CD4-positive, CD25-positive, alpha-beta regulatory T cell (primary cell): ENCODE data around the gene GLIPR2. TPM values are rescaled to one million over a fixed set of nuclear protein-coding genes. Genes with fewer than 3 reads are reported as not detected.
"Not testable (repeated sequence)": the region's sequence is repeated elsewhere in the genome, so short reads cannot be mapped to it uniquely, and the experiment has no call there.

Experiments used
- ATAC-seq, 2 donors: fragments of 150-1000 bp; cut with Tn5 transposase; one replicate each; pipeline ENCODE4 v1.10.0; 2021; ENCODE audit warnings: low read depth in 2 of 2, moderate number of reproducible peaks in 2 of 2, moderate library complexity in 1 of 2
- DNase-seq, 3 donors: peaks; one replicate each; pipeline versions ENCODE4 v3.0.0 to v3.0.0-alpha.2; 2012 to 2022; ENCODE audit warnings: mixed read lengths in 1 of 3
- H3K27ac ChIP-seq: one replicate; pipeline ENCODE4 v1.7.0; 2013; ENCODE audit warnings: mild to moderate bottlenecking, low read length; ENCODE audit not compliant: insufficient read depth, poor library complexity, severe bottlenecking
- H3K27me3 ChIP-seq: one replicate; pipeline ENCODE4 v1.7.0; 2013; ENCODE audit warnings: low read length; ENCODE audit not compliant: control insufficient read depth, insufficient read depth
- H3K36me3 ChIP-seq: one replicate; pipeline ENCODE4 v1.7.0; 2013; ENCODE audit warnings: mild to moderate bottlenecking, low read length, moderate library complexity; ENCODE audit not compliant: control insufficient read depth, insufficient read depth
- H3K4me1 ChIP-seq: 2 replicates; pipeline ENCODE4 v1.7.0; 2013; ENCODE audit warnings: mild to moderate bottlenecking, low read length; ENCODE audit not compliant: insufficient read depth, control insufficient read depth, poor library complexity, severe bottlenecking
- H3K4me3 ChIP-seq: one replicate; pipeline ENCODE4 v1.7.0; 2013; ENCODE audit warnings: low read depth, mild to moderate bottlenecking, low read length, moderate library complexity
- H3K9me3 ChIP-seq, 2 experiments: 1 replicate in 1 of 2; 2 replicates in 1 of 2; pipeline ENCODE4 v1.7.0; 2013; ENCODE audit warnings: low read length in 2 of 2, mild to moderate bottlenecking in 1 of 2, moderate library complexity in 1 of 2; ENCODE audit not compliant: control insufficient read depth in 2 of 2
- H3K27ac Mint-ChIP-seq, 3 donors: one replicate each; pipeline ENCODE4 v1.8.0; 2020 to 2022; ENCODE audit warnings: mild to moderate bottlenecking in 3 of 3, mixed read lengths in 3 of 3, moderate library complexity in 2 of 3
- H3K27me3 Mint-ChIP-seq: one replicate; pipeline ENCODE4 v1.8.0; 2022; ENCODE audit warnings: mild to moderate bottlenecking, mixed read lengths
- H3K36me3 Mint-ChIP-seq: one replicate; pipeline ENCODE4 v1.8.0; 2020; ENCODE audit warnings: mixed read lengths
- H3K4me1 Mint-ChIP-seq, 4 donors: one replicate each; pipeline ENCODE4 v1.8.0; 2020 to 2022; ENCODE audit warnings: mixed read lengths in 4 of 4, mild to moderate bottlenecking in 1 of 4
- H3K4me3 Mint-ChIP-seq, 4 donors: one replicate each; pipeline ENCODE4 v1.8.0; 2020 to 2022; ENCODE audit warnings: mild to moderate bottlenecking in 4 of 4, mixed read lengths in 4 of 4, moderate library complexity in 3 of 4
- H3K9me3 Mint-ChIP-seq, 7 donors: one replicate each; pipeline ENCODE4 v1.8.0; 2020 to 2022; ENCODE audit warnings: mixed read lengths in 7 of 7, mild to moderate bottlenecking in 3 of 7, moderate library complexity in 2 of 7
- polyA plus RNA-seq, 4 donors: library from polyadenylated mRNA; unstranded; fragments of 300-500 nt; fragmentation: Illumina TruSeq; gene quantifications; one replicate each; pipeline ENCODE4 v1.2.3, GENCODE V29; 2021
- total RNA-seq: library from RNA; stranded (reverse); gene quantifications from one replicate; pipeline ENCODE4 v1.2.3, GENCODE V29; 2022

The GLIPR2 gene, protein sequence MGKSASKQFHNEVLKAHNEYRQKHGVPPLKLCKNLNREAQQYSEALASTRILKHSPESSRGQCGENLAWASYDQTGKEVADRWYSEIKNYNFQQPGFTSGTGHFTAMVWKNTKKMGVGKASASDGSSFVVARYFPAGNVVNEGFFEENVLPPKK
- total RNA-seq (55.7 TPM), polyA plus RNA-seq (100 to 1,000 TPM; 106 to 175 (median 139) TPM)

DNA sequence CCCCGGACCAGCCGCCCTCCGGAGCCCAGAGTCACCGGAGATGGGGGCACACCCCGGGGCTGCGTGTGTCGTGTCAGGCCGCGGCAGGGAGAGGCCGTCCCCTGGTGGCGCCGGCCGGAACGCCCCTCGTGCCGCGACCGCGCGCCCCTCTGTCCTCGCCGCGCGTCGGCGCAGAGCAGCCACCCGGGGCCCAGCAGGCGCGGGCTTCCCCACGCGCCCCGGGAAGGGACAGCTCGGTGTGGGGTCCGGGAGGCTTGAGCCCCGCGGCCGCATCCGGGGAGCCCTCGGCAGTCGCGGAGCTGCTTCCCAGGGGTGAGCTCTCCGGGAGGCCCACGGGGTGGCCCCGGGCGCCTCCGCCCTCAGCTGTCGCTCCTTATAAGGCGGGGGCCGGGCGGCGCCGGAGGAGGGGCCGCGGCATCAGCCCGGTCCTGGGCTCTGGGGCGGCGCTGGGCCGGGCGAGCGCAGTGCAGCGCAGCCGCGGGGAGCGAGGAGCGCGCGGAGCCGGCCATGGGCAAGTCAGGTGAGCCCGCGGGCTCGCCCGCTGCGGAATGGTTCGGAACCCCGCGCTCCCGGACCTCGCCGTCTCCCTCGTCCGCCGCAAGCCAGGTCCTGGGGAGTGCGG is at the start of gene GLIPR2:
TSS of gene GLIPR2 (plus strand) at position 462 of the 622 bp plus-strand sequence. CDS start at position 508, 46 bp downstream.
- H3K27me3 ChIP-seq: no peaks in the 10 kb centered on the region
- no peaks in the 10 kb centered on the region for H3K36me3 Mint-ChIP-seq
- H3K4me1 ChIP-seq: peaks cover 52% of the 10 kb centered on the region
- H3K4me3 Mint-ChIP-seq: peak within 1 kb of the TSS; percentile 98 to 99 (median 98)
- H3K27ac Mint-ChIP-seq: peak within 1 kb of the TSS; percentile 94 to 99 (median 95)
- peaks cover 5 to 55% (median 42%) of the 10 kb centered on the region in 4 donors for H3K4me1 Mint-ChIP-seq
- ATAC-seq (peak; percentile 96 to 97), DNase-seq (peak; percentile 73 to 86 (median 79))
- peak within 1 kb of the TSS; percentile 71 for H3K27ac ChIP-seq
- H3K4me3 ChIP-seq: peak within 1 kb of the TSS; percentile 78
- H3K9me3 Mint-ChIP-seq: no peaks in the 10 kb centered on the region
- H3K27me3 Mint-ChIP-seq: peaks cover 6% of the 10 kb centered on the region
- H3K36me3 ChIP-seq: no peaks in the 10 kb centered on the region
- H3K9me3 ChIP-seq: no peaks in the 10 kb centered on the region

GRCh38 chr9:36087054-36087453 is 49.5 kb upstream of the GLIPR2 start:
- not testable (repeated sequence) for H3K36me3 ChIP-seq, H3K4me1 Mint-ChIP-seq, DNase-seq, H3K27ac ChIP-seq, H3K27ac Mint-ChIP-seq, H3K4me3 Mint-ChIP-seq, H3K9me3 ChIP-seq, H3K4me3 ChIP-seq, H3K27me3 Mint-ChIP-seq, H3K9me3 Mint-ChIP-seq, H3K27me3 ChIP-seq, ATAC-seq, H3K4me1 ChIP-seq
- H3K36me3 Mint-ChIP-seq: peaks cover 29% of the 10 kb centered on the region

- peaks cover 3% of the 10 kb centered on the region for H3K4me1 ChIP-seq
Observed at GRCh38 chr9:36088020-36088419, 48.5 kb upstream of the GLIPR2 start.

DNA sequence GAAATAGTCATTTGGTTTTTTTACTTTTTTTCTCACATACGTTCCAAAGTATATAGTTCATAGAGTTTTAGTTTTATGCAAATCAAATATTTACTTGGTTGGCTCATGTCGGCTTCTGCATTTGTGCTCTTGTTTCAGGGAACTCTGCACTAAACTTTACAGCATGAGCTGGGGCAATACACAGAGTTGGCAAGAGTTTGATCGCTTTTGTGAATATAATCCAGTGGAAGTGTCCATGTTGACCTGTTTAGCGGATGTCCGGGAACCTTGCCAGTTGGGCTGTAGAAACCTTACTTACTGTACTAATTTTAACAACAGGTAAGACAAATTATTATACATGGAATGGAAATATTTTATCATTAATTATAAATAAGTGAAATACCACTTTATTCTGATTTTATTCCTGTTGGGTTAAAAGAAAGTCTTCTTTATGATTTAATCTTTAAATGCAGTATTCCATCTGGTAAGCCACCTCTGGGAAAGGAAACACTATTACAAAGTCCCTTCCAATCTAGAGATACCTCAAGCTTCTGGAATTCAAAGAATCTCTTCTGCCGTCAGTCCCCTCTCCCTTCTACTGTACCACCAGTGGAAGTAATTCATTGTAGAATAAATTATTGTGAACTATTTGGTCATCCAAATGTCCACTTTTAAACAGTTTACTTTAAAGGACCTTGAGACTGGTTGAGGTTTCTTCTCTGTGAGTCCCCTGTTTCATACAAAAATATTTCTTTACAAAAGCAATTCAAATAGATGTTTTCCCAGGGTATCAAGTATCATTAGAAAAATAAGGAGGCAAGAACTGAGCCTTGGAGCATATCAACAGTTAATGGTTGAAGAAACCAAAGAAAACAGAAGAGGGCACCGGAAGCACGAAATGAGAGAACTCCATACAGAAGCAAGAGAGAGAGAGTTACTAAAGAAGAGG is 45.2 kb upstream of the GLIPR2 start:
- peaks cover 18% of the 10 kb centered on the region for H3K36me3 Mint-ChIP-seq
- no peaks in the 10 kb centered on the region for H3K27me3 Mint-ChIP-seq
- H3K4me3 Mint-ChIP-seq: peak overlapping the region in 2 of 4 donors; percentile 35 to 39
- no peak for DNase-seq
- no peak for ATAC-seq
- Histone ChIP-seq H3K27ac (no peak overlapping the region), H3K9me3 (no peaks in the 10 kb centered on the region), H3K4me1 (peaks cover 3% of the 10 kb centered on the region), H3K27me3 (no peaks in the 10 kb centered on the region), H3K36me3 (no peaks in the 10 kb centered on the region), H3K4me3 (no peak overlapping the region)
- H3K9me3 Mint-ChIP-seq: no peaks in the 10 kb centered on the region
- peaks cover 7 to 16% (median 12%) of the 10 kb centered on the region in 4 donors for H3K4me1 Mint-ChIP-seq
- peak overlapping the region; percentile 60 to 97 (median 74) for H3K27ac Mint-ChIP-seq

More at GRCh38 chr9:36088020-36088419, 48.5 kb upstream of the GLIPR2 start:
- H3K4me3 ChIP-seq: no peak overlapping the region
- no peaks in the 10 kb centered on the region for H3K27me3 ChIP-seq
- Mint-ChIP-seq H3K4me1 (peaks cover 6 to 14% (median 10%) of the 10 kb centered on the region in 4 donors), H3K27ac (no peak overlapping the region), H3K9me3 (no peaks in the 10 kb centered on the region), H3K27me3 (no peaks in the 10 kb centered on the region), H3K36me3 (peaks cover 25% of the 10 kb centered on the region), H3K4me3 (no peak overlapping the region)
- H3K27ac ChIP-seq: no peak overlapping the region
- DNase-seq: no peak
- ATAC-seq: no peak
- no peaks in the 10 kb centered on the region for H3K9me3 ChIP-seq
- H3K36me3 ChIP-seq: no peaks in the 10 kb centered on the region

DNA sequence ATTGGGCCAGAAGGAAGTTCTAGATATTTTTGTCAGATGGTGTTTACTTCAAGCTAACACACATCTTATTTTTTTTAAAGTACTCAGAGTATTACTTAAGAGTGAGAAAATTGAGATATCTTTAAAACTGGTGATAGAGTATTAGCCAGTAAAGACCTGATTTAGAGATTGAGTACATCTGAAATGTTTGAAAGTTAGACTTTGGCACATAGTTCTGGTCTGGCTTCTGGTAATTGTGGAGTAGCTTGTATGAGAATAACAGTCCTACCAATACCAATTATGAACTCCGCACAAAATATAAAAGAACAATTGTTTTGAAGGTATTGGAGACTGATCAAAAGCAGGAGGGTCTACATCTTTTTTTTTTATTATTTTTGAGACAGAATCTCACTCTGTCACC is 44.5 kb upstream of the GLIPR2 start:
- peaks cover 11% of the 10 kb centered on the region for H3K36me3 Mint-ChIP-seq
- DNase-seq: no peak
- peak overlapping the region; percentile 60 to 97 (median 74) for H3K27ac Mint-ChIP-seq
- Histone ChIP-seq H3K9me3 (no peaks in the 10 kb centered on the region), H3K36me3 (no peaks in the 10 kb centered on the region), H3K27ac (no peak overlapping the region), H3K4me3 (no peak overlapping the region), H3K27me3 (no peaks in the 10 kb centered on the region), H3K4me1 (peaks cover 3% of the 10 kb centered on the region)
- no peak for ATAC-seq
- H3K27me3 Mint-ChIP-seq: no peaks in the 10 kb centered on the region
- peak overlapping the region in 1 of 4 donors; percentile 35 for H3K4me3 Mint-ChIP-seq
- H3K9me3 Mint-ChIP-seq: no peaks in the 10 kb centered on the region
- H3K4me1 Mint-ChIP-seq: peaks cover 7 to 16% (median 12%) of the 10 kb centered on the region in 4 donors

DNA sequence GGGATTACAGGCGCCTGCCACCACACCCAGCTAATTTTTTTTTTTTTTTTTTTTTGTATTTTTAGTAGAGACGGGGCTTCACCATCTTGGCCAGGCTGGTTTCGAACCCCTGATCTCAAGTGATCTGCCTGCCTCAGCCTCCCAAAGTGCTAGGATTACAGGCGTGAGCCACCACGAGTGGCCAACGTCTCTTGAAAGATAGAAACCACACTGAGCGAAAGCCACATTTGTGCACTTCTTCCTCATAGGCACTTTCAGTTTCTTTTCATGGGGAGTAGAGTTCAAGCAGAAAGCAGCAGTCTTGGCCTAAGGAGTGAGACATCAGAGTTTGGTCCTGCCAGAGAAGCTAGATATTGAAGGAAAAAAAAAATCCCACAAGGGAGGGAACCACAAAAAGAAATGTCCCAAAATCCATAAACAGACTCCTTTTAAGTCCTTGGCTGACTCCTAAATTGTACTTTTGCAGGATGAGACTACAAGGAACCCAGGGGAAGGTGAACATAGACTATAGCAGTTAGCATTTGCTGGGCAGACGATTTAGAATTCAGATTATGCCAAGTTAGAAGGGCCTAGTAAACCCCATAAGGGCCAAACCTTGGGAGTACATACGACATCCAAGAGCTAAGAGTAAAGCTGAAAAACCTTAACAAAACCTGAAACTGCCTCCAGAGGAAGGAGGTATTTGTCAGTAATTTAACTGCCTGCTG is 43.9 kb upstream of the GLIPR2 start:
- peak overlapping the region; percentile 74 to 91 (median 84) for H3K27ac Mint-ChIP-seq
- peaks cover 9% of the 10 kb centered on the region for H3K36me3 Mint-ChIP-seq
- H3K4me1 ChIP-seq: peaks cover 3% of the 10 kb centered on the region
- no peaks in the 10 kb centered on the region for H3K36me3 ChIP-seq
- peak overlapping the region; percentile 63 for H3K4me3 ChIP-seq
- peak in 2 of 3 donors; percentile 30 to 87 for DNase-seq
- H3K4me3 Mint-ChIP-seq: peak overlapping the region in 2 of 4 donors; percentile 36
- H3K9me3 Mint-ChIP-seq: no peaks in the 10 kb centered on the region
- no peaks in the 10 kb centered on the region for H3K9me3 ChIP-seq
- H3K27ac ChIP-seq: peak overlapping the region; percentile 35
- peaks cover 7 to 16% (median 12%) of the 10 kb centered on the region in 4 donors for H3K4me1 Mint-ChIP-seq
- peak; percentile 75 to 92 for ATAC-seq
- H3K27me3 ChIP-seq: no peaks in the 10 kb centered on the region
- no peaks in the 10 kb centered on the region for H3K27me3 Mint-ChIP-seq

DNA sequence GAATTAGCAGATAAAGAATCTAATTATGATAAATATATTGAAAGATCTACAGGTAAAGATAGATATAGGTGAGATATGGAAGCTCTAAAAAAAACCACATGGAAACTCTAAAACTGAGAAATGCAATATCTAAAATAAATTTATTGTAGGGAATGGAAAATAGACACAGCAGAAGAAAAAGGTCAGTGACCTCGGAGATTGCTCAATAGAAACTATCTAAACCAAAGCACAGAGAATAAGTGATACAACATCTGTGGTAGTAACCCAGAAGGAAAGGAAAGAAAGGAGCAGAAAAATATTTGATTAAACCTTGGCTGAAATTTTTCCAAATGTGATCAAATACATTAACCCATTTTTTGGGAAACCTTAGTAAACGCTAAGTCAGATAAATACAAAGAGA is 43.1 kb upstream of the GLIPR2 start:
- Histone ChIP-seq H3K4me1 (peaks cover 3% of the 10 kb centered on the region), H3K36me3 (no peaks in the 10 kb centered on the region), H3K4me3 (no peak overlapping the region), H3K27ac (no peak overlapping the region), H3K27me3 (no peaks in the 10 kb centered on the region), H3K9me3 (no peaks in the 10 kb centered on the region)
- no peak for ATAC-seq
- peaks cover 9% of the 10 kb centered on the region for H3K36me3 Mint-ChIP-seq
- no peak for DNase-seq
- peaks cover 7 to 16% (median 12%) of the 10 kb centered on the region in 4 donors for H3K4me1 Mint-ChIP-seq
- no peaks in the 10 kb centered on the region for H3K27me3 Mint-ChIP-seq
- no peaks in the 10 kb centered on the region for H3K9me3 Mint-ChIP-seq
- peak overlapping the region in 2 of 3 donors; percentile 74 to 84 for H3K27ac Mint-ChIP-seq
- H3K4me3 Mint-ChIP-seq: no peak overlapping the region
